Neural progenitor cell (in vitro differentiated cells): ENCODE measurements around the gene C2orf49. TPM values are rescaled to one million over a fixed set of nuclear protein-coding genes. Genes with fewer than 3 reads are reported as not detected.

Source experiments
- DNase-seq: peaks from one replicate; pipeline ENCODE4 v3.0.0-alpha.2; 2016; ENCODE audit warnings: low spot score
- H2AFZ ChIP-seq: fragments of 200-600 bp; sonication (generic); replicated peaks from 2 replicates; pipeline ENCODE4 v1.6.1; 2016; ENCODE audit warnings: antibody characterized with exemption
- H3F3A ChIP-seq: fragments of 200-600 bp; sonication (generic); 2 replicates; pipeline ENCODE4 v1.6.1; 2016; ENCODE audit warnings: antibody characterized with exemption, low read depth
- H3K27ac ChIP-seq: fragments of 200-600 bp; sonication (generic); 2 replicates; pipeline ENCODE4 v1.5.1; 2016; ENCODE audit warnings: mild to moderate bottlenecking
- H3K27me3 ChIP-seq: fragments of 200-600 bp; sonication (generic); 2 replicates; pipeline ENCODE4 v1.6.1; 2016; ENCODE audit warnings: mild to moderate bottlenecking, moderate library complexity
- H3K36me3 ChIP-seq: fragments of 200-600 bp; sonication (generic); 2 replicates; pipeline ENCODE4 v1.5.1; 2016
- H3K4me1 ChIP-seq: fragments of 200-600 bp; sonication (generic); 2 replicates; pipeline ENCODE4 v1.6.1; 2016; ENCODE audit warnings: mixed run types
- H3K4me2 ChIP-seq: fragments of 200-600 bp; sonication (generic); 2 replicates; pipeline ENCODE4 v1.6.1; 2016
- H3K4me3 ChIP-seq: fragments of 200-600 bp; sonication (generic); 2 replicates; pipeline ENCODE4 v1.5.1; 2016
- H3K79me2 ChIP-seq: fragments of 200-600 bp; sonication (generic); 2 replicates; pipeline ENCODE4 v1.6.1; 2016; ENCODE audit warnings: low read depth
- H3K9ac ChIP-seq: fragments of 200-600 bp; sonication (generic); 2 replicates; pipeline ENCODE4 v1.6.1; 2016
- H3K9me3 ChIP-seq: fragments of 200-600 bp; sonication (generic); 2 replicates; pipeline ENCODE4 v1.5.1; 2016; ENCODE audit warnings: low read depth
- H4K20me1 ChIP-seq: fragments of 200-600 bp; sonication (generic); 2 replicates; pipeline ENCODE4 v1.6.1; 2016; ENCODE audit warnings: low read depth
- H3K27ac Mint-ChIP-seq: 3 replicates; pipeline ENCODE4 v1.8.0; 2021; ENCODE audit warnings: mixed read lengths
- H3K27me3 Mint-ChIP-seq: 2 replicates; pipeline ENCODE4 v1.8.0; 2022; ENCODE audit warnings: low read depth, mild to moderate bottlenecking, inconsistent platforms, moderate library complexity, mixed read lengths; ENCODE audit not compliant: insufficient read depth
- H3K36me3 Mint-ChIP-seq: 3 replicates; pipeline ENCODE4 v1.8.0; 2021; ENCODE audit warnings: mixed read lengths
- H3K4me1 Mint-ChIP-seq: 3 replicates; pipeline ENCODE4 v1.8.0; 2021; ENCODE audit warnings: mixed read lengths
- H3K4me3 Mint-ChIP-seq: 3 replicates; pipeline ENCODE4 v1.8.0; 2021; ENCODE audit warnings: mild to moderate bottlenecking, moderate library complexity, mixed read lengths
- H3K9me3 Mint-ChIP-seq: 3 replicates; pipeline ENCODE4 v1.8.0; 2020; ENCODE audit warnings: mixed read lengths
- EZH2 ChIP-seq: fragments of 200-600 bp; sonication (generic); IDR thresholded peaks from 2 replicates; pipeline ENCODE4 v1.6.1; 2017; ENCODE audit warnings: antibody characterized with exemption, mild to moderate bottlenecking, moderate library complexity
- EZH2phosphoT487 ChIP-seq: fragments of 200-600 bp; sonication (generic); IDR thresholded peaks from 2 replicates; pipeline ENCODE4 v1.6.1; 2017; ENCODE audit warnings: antibody characterized with exemption
- total RNA-seq: library from RNA; depleted of rRNA; stranded (reverse); fragments of >200 nt; gene quantifications from 2 replicates; pipeline ENCODE4 v1.2.3, GENCODE V29; 2015; ENCODE audit warnings: low replicate concordance
- TF ChIP-seq, protein P1 (sequence below): fragments of 200-600 bp; sonication (generic); IDR thresholded peaks from 2 replicates; pipeline ENCODE4 v1.5.1; 2017; ENCODE audit warnings: antibody characterized with exemption, mild to moderate bottlenecking

The C2orf49 gene
- total RNA-seq, 1 donor from 2014 or later, result 42.9 TPM

DNA sequence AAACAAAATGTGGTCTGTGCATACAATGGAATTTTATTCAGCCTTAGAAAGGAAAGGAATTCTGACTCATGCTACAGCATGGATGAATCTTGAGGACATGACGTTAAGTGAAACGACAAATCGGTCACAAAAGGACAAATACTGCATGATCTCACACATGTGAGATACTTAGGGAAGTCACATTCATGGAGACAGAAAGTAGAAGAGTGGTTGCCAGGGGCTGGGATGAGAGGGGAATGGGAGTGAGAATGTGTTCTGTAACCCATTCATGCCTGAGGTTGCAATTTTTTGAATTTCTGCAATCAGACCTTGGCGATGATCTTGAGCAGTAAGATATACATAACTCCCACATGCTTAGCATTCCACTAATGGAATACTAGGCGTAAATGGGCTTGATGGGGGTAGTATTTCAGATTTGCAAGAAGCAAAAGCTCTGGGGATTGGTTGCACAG, 39.5 kb downstream of the C2orf49 start:
- no peaks in the 10 kb centered on the region for H3K79me2 ChIP-seq
- H4K20me1 ChIP-seq, result no peaks in the 10 kb centered on the region
- no peaks in the 10 kb centered on the region for H3K9me3 Mint-ChIP-seq
- no peak for DNase-seq
- peaks cover 22% of the 10 kb centered on the region for H3K4me1 Mint-ChIP-seq
- H3K36me3 ChIP-seq, result no peaks in the 10 kb centered on the region
- no peak overlapping the region for H3K9ac ChIP-seq
- H3K4me3 ChIP-seq, result no peak overlapping the region
- no peaks in the 10 kb centered on the region for H3F3A ChIP-seq
- no peak overlapping the region for H3K4me2 ChIP-seq
- H3K36me3 Mint-ChIP-seq, result peaks cover 41% of the 10 kb centered on the region
- H3K27ac ChIP-seq, result no peak overlapping the region
- H3K27me3 ChIP-seq, result no peaks in the 10 kb centered on the region
- H2AFZ ChIP-seq, result no peak overlapping the region
- peaks cover 8% of the 10 kb centered on the region for H3K27me3 Mint-ChIP-seq
- peak overlapping the region; percentile 28 for H3K27ac Mint-ChIP-seq
- no peak overlapping the region for H3K4me3 Mint-ChIP-seq
- H3K9me3 ChIP-seq, result no peaks in the 10 kb centered on the region
- no peaks in the 10 kb centered on the region for H3K4me1 ChIP-seq
- TF ChIP-seq EZH2phosphoT487 (no peak), EZH2 (no peak)
- TF ChIP-seq, protein P1, sequence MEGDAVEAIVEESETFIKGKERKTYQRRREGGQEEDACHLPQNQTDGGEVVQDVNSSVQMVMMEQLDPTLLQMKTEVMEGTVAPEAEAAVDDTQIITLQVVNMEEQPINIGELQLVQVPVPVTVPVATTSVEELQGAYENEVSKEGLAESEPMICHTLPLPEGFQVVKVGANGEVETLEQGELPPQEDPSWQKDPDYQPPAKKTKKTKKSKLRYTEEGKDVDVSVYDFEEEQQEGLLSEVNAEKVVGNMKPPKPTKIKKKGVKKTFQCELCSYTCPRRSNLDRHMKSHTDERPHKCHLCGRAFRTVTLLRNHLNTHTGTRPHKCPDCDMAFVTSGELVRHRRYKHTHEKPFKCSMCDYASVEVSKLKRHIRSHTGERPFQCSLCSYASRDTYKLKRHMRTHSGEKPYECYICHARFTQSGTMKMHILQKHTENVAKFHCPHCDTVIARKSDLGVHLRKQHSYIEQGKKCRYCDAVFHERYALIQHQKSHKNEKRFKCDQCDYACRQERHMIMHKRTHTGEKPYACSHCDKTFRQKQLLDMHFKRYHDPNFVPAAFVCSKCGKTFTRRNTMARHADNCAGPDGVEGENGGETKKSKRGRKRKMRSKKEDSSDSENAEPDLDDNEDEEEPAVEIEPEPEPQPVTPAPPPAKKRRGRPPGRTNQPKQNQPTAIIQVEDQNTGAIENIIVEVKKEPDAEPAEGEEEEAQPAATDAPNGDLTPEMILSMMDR, result no peak

GRCh38 chr2:105377871-105378270, 40.5 kb downstream of the C2orf49 start:
- H3K9me3 Mint-ChIP-seq, result no peaks in the 10 kb centered on the region
- TF ChIP-seq, protein P1, result peak; percentile 13
- TF ChIP-seq EZH2, result no peak
- TF ChIP-seq EZH2phosphoT487, result no peak
- no peak overlapping the region for H3K4me3 Mint-ChIP-seq
- Histone ChIP-seq H3K27me3 (no peaks in the 10 kb centered on the region), H3K36me3 (no peaks in the 10 kb centered on the region), H4K20me1 (no peaks in the 10 kb centered on the region), H3K9me3 (no peaks in the 10 kb centered on the region), H3K79me2 (no peaks in the 10 kb centered on the region), H3K4me1 (no peaks in the 10 kb centered on the region), H3K27ac (no peak overlapping the region), H3F3A (no peaks in the 10 kb centered on the region), H3K4me2 (no peak overlapping the region), H2AFZ (no peak overlapping the region), H3K9ac (no peak overlapping the region), H3K4me3 (no peak overlapping the region)
- H3K4me1 Mint-ChIP-seq, result peaks cover 14% of the 10 kb centered on the region
- H3K27ac Mint-ChIP-seq, result peak overlapping the region; percentile 10
- H3K27me3 Mint-ChIP-seq, result peaks cover 7% of the 10 kb centered on the region
- DNase-seq, result no peak
- peaks cover 42% of the 10 kb centered on the region for H3K36me3 Mint-ChIP-seq

DNA sequence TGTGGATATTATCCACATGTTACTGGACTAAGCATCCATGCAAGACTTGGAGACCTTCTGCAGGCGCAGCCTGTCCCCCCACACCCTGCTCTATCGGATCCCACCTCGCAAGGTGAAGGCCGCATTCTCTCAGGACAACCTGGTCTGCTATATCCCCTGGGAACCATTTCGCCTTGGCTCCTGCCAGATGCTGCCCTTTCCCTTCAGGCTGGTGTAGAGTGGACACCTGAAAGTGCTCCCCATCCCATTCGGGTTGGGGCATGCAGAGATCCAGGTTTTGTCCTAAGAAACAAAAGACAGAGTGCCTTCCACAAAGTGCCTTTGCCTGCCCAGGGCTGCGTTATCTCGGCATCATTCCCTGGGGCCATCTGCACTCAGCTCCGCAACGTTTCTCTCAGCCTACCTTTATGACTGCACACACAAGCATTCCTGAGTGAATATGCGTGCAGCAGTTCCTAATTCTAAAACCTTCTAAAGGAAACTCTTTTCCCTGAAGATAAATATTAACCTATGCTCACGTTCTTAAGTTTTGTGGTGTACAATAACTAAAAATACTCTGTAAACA, 41.0 kb downstream of the C2orf49 start:
- Mint-ChIP-seq H3K36me3 (peaks cover 41% of the 10 kb centered on the region), H3K27me3 (peaks cover 5% of the 10 kb centered on the region), H3K9me3 (no peaks in the 10 kb centered on the region), H3K4me3 (no peak overlapping the region), H3K27ac (no peak overlapping the region), H3K4me1 (peaks cover 13% of the 10 kb centered on the region)
- H3K4me2 ChIP-seq, result no peak overlapping the region
- no peak overlapping the region for H2AFZ ChIP-seq
- no peak overlapping the region for H3K4me3 ChIP-seq
- H3K9me3 ChIP-seq, result no peaks in the 10 kb centered on the region
- no peaks in the 10 kb centered on the region for H3K79me2 ChIP-seq
- TF ChIP-seq EZH2, result no peak
- TF ChIP-seq, protein P1, result no peak
- no peak for TF ChIP-seq EZH2phosphoT487
- no peaks in the 10 kb centered on the region for H3K27me3 ChIP-seq
- H3K4me1 ChIP-seq, result no peaks in the 10 kb centered on the region
- no peak overlapping the region for H3K9ac ChIP-seq
- no peak for DNase-seq
- H3K36me3 ChIP-seq, result no peaks in the 10 kb centered on the region
- no peak overlapping the region for H3K27ac ChIP-seq
- no peaks in the 10 kb centered on the region for H4K20me1 ChIP-seq
- no peaks in the 10 kb centered on the region for H3F3A ChIP-seq
